HL-60/S4 treated with phorbol 12-myristate 13-acetate at 8.2 ng/mL for 4 days and 3 days (cell line): ENCODE results near the gene CADPS2.
"Not testable (repeated sequence)": the region's sequence is repeated elsewhere in the genome, so short reads cannot be mapped to it uniquely, and the experiment has no call there.

Experiments used
- in situ Hi-C: fragments of 300-500 bp; cut with MboI; formaldehyde crosslinking; loops from 2 replicates; pipeline ENCODE4 v1.15.0; 2022; ENCODE audit warnings: low sequenced_read_pairs

CADPS2 gene

DNA sequence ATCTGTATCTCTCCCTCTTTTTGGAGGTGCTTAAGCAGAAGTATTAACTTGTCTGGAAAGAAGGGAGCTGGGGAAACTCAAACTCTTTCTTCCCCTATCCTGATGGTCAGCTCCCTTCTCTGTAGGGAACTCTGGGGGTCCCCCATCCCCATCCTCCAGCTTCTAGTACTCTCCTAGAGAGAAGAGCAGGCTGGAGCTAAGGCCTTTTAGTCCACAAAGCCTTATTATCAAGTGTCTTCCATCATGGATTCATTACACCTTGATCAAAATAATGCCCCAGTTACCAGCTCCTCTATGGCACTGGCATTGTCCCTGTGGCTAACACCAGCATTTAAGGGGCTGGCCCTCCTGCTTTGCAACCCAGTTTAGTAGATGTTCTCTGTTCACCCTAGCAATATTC lies 35.7 kb downstream of the CADPS2 start:
- in situ Hi-C loops: no loop called here

DNA sequence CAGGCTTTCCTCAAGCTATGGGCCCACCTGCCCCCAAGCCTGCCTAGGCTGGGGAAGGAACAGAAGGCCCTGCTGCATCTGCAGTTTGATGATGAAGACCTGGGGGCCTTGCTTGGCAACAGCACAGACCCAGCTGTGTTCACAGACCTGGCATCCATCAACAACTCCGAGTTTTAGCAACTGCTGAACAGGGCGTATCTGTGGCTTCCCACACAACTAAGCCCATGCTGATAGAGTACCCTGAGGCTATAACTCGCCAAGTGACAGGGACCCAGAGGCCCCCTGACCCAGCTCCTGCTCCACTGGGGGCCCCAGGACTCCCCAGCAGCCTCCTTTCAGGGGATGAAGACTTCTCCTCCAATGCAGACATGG lies 36.3 kb downstream of the CADPS2 start:
- in situ Hi-C loops: no loop called here

DNA sequence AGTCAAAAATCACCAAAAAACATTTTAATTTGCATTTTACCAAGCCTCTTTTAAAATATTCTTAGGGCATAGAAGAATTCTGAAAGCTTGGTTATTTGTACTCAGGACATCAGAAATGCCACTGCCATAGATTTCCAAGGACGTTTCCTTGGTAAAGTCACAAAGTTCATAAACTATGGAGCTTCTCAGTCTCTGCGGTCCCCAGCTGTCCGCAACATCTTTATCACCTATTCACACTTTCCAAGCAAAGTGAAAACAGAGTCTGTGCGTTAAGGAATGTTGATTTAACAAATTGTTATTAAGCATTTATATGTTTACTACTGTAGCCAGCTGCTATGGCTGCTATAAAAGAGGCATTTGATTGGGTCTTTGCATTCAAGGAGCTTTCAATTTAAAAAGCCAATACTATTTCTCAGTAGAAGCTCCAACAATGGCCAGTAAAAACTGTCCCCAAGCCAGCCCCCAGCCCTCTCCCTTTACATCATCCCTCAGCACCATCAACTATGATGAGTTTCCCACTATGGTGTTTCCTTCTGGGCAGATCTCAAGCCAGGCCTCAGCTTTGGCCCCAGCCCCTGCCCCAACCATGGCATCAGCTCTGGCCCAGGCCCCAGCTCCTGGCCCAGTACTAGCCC lies 36.8 kb downstream of the CADPS2 start:
- in situ Hi-C loops: no loop called here

DNA sequence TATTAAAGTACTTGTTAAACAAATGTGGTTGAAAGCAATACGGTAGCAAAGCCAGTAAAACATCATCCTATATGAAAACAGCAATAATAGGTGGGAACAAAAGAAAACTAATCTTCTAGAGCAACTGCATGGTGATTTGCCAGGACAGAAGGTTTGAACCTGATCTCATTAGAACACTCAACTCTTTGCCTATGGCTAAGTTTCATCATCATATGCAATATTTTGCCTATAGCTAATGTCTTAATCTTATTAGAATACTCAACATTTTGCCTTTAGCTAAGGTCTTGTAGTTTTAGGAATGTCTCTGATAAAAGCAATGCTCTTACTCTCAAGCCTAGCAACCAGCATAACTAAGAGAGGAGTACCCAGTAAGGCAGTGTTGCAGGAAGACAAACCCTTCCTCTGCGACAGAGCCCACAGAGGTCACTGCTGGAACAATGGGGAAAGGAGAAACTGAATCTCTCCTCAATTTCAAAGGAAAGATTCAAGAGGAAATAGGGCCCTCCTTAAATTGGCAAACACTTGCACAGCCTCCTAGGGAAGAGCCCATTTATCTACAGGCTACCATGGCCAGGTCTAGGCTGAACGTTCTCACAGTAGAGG lies 38.3 kb downstream of the CADPS2 start:
- in situ Hi-C loops: no loop called here

GRCh38 chr7:122846591-122846990 lies 39.7 kb downstream of the CADPS2 start:
- in situ Hi-C loops: no loop called here

GRCh38 chr7:122845286-122845685 lies 41.0 kb downstream of the CADPS2 start:
- in situ Hi-C loops: no loop called here

DNA sequence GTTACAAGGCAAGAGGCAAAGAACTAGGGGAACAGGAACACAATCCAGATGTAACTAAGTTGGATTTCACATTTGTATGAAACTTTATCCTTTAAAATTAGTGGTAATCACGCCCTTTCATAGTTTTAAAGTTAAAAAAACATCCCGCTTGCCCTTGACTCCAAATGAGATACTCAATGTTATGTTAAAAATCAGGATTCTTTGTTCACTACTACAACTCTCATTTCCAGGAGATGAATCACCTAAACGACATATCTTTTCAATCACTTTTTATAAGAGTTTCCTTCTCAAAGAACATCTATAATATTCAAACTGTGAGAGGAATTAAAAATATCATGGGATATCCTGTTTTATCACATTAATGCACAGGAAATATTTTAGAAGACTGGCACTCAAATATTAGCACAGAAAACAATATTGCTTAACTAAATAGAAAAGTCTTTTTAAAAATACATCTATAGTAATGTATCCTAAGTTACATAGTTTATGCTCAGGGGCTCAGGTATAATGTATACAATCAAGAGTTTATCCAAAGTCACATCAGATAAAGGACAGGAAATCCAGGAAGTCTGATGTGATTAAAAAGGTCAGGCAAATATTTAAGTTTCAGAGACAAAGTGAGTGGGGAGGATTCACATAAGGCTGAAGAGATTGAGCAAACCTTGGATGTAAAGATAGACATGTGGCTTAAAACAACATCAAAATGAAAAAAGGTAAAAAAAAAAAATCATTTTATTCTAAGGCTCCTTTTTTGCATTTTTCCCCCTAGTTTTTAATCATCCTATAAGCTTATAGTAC lies 41.9 kb downstream of the CADPS2 start:
- in situ Hi-C loops: no loop called here

- in situ Hi-C loops: no loop called here
These were observed 43.3 kb downstream of the CADPS2 start for GRCh38 chr7:122842971-122843370.

DNA sequence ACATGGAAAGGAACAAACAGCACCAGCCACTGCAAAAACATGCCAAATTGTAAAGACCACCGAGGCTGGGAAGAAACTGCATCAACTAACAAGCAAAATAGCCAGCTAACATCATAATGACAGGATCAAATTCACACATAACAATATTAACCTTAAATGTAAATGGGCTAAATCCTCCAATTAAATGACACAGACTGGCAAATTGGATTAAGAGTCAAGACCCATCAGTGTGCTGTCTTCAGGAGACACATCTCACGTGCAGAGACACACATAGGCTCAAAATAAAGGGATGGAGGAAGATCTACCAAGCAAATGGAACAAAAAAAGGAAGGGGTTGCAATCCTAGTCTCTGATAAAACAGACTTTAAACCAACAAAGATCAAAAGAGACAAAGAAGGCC lies 50.0 kb downstream of the CADPS2 start:
- in situ Hi-C loops: not testable (repeated sequence)

- in situ Hi-C loops: not testable (repeated sequence)
These were observed 51.7 kb downstream of the CADPS2 start for GRCh38 chr7:122834571-122834942.

DNA sequence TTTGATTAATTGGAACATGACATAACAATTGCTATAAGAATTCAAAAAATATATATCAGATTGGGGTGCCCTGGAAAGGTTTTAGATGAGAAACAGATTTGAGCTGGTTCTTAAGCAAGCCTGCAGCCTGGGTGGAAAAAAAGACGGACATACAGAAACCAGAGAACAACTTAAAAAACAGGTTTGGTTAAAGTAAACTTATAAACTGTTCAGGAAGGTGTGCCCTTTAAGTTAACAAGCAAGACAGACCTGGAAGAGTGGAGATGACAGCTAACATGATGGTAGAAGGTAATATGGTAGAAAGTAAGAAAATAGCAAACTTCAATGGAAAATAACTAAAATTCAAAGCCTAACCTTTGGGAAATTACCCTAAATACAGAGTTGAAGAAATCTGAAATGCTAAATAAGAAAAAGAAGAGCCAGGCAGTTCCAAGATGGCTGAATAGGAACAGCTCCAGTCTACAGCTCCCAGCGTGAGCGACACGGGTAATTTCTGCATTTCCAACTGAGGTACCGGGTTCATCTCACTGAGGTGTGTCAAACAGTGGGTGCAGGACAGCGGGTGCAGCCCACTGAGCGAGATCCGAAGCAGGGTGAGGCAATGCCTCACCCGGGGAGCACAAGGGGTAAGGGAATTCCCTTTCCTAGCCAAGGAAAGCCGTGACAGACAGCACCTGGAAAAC lies 52.2 kb downstream of the CADPS2 start:
- in situ Hi-C loops: no loop called here

GRCh38 chr7:122831436-122831835 lies 54.8 kb downstream of the CADPS2 start:
- in situ Hi-C loops: no loop called here

GRCh38 chr7:122829962-122830361 lies 56.3 kb downstream of the CADPS2 start:
- in situ Hi-C loops: no loop called here

GRCh38 chr7:122827763-122828162 lies 58.5 kb downstream of the CADPS2 start:
- in situ Hi-C loops: no loop called here

DNA sequence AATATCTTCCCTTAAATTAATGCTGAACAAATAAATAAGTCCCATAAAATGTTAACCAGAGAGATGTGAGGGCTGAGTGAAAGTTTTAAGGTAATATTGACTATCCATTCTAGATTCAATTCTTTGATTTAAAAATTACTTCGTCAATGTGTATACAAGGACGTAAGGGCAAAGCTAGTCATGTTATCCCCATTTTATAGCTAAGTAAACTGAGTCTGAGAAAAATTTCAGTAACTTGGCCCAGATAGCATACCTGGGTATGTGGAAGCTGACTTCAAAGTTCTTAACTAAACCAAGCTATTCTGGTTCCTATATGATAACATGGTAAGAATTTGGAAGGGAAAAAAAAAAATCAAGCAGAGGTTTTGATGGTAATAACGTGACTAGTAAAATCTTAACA lies 72.4 kb downstream of the CADPS2 start:
- in situ Hi-C loops: no loop called here

GRCh38 chr7:122803851-122804250 lies 82.4 kb downstream of the CADPS2 start:
- in situ Hi-C loops: no loop called here

GRCh38 chr7:122803323-122803722 lies 82.9 kb downstream of the CADPS2 start:
- in situ Hi-C loops: no loop called here

DNA sequence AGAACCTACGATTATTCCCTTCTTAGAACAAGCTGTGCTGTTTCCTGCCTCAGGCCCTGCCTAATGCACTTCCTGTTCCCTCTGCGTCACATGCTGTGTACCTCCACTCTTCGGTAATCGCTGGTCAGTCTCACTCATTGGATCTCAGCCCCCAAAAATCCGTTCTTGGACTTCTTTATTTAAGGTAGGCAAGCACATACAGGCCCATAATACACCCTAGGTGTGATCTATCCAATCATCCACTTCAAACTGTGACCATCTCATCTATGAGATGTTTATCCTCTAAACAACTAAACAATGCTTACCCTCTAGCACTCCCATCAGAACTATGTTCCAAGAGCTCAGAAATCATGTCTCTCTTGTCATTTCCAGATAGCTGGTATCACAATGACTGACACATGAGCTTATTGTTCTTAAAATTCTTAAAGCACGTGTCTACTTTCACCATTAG lies 83.9 kb downstream of the CADPS2 start:
- in situ Hi-C loops: no loop called here

DNA sequence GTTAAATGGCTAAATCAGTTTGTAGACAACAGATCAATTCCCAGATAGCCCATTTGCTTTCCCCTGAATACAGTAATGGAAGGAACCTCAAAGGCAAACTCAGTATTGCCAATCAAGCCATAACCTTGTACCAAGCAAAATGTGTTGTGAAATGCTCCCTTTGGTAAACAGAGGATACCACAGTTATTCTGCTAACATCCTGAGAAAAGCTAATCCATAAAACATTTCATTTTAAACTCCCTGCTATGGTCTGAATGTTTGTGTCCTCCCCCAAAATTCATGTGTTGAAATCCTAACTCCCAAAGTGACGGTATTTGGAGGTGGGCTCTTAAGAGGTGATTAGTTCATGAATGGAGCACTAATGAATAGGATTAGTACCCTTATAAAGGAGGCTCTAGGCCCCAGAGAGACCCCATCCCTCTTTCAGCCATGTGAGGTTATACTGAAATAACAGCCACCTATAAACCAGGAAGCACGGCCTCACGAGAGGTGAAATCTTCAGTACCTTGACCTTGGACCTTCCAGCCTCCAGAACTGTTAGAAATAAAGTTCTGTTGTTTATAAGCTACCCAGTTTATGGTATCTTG lies 94.2 kb downstream of the CADPS2 start:
- in situ Hi-C loops: no loop called here

DNA sequence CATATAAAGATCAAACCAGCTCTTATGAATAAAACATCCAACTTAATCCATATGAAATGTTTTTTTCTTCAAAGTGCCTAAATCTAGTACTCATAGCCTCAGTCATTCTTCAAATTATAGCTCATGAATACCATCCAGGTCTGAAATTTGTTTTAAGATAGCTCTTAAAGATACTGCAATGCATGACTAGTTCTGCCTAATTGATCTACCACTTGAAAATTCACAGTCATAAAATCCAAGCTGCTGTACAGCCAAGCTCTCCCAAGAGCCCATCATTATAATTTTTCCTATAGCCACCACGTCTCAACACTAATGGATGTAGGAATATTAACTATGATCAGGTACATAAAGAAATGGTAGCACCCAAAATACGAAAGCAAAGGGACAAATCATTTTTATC lies 95.7 kb downstream of the CADPS2 start:
- in situ Hi-C loops: no loop called here

DNA sequence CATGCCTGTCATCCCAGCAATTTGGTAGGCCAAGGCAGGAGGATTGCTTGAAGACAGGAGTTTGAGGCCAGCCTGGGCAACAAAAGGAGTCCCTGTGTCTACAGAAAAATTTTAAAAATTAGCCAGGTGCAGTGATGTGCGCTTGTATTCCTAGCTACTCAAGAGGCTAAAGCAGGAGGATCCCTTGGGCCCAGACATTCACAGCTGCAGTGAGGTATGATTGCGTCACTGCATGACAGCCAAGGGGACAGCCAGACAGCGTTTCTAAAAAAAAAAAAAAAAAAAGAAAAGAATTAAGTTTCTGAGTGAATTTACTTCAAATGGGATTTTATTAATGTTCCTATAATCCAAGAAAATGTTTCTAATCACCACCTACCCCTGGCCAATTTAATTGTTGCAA lies 96.1 kb downstream of the CADPS2 start:
- in situ Hi-C loops: no loop called here
